Measurements from ENCODE around the gene CHURC1. TPM values are rescaled to one million over a fixed set of nuclear protein-coding genes. Genes with fewer than 3 reads are reported as not detected.

Gene CHURC1
- total and polyA plus RNA-seq, 2 donors (not counting 1 experiment from before 2014, with no cell fraction given), result 29.7 to 77.1 TPM

- H3K27me3 ChIP-seq (replicated peaks in 1 of 4; ENCODE audit: control extremely low read depth in 1 of 4, control insufficient read depth in 3 of 4, insufficient read depth in 4 of 4, low read length in 3 of 4), result no peaks in the 10 kb centered on the region
- Mint-ChIP-seq H3K4me3 (no peak overlapping the region), H3K27ac (no peak overlapping the region), H3K9me3 (ENCODE audit: insufficient read depth) (no peaks in the 10 kb centered on the region), H3K27me3 (no peaks in the 10 kb centered on the region), H3K4me1 (peaks cover 7% of the 10 kb centered on the region)
- no peak for ATAC-seq (ENCODE audit: low read depth)
- WGBS (ENCODE audit: insufficient coverage), result 83% methylated on average over 1 of the region's 7 CpGs
- DNase-seq, result no peak
- POLR2A ChIA-PET, result no interaction called here
- no peaks in the 10 kb centered on the region for H3K9me3 ChIP-seq (ENCODE audit: control extremely low read depth in 1 of 3, control insufficient read depth in 2 of 3, insufficient read depth in 1 of 3, low read length in 2 of 3)
- no peaks in the 10 kb centered on the region for H3K79me2 ChIP-seq (ENCODE audit: control insufficient read depth, insufficient read depth, low read length)
- intact Hi-C loops (cut with micrococcal nuclease), result no loop called here
- CTCF ChIA-PET, result interaction anchor here (1.1 kb wide), 2 partner anchors 9 to 29 kb away, joined by 3 to 4 read pairs; no protein-coding TSS in a partner anchor
- no peaks in the 10 kb centered on the region for H4K20me1 ChIP-seq (ENCODE audit: control insufficient read depth, insufficient read depth, low read length, poor library complexity, severe bottlenecking)
- H3K4me2 ChIP-seq (replicated peaks; ENCODE audit: low read depth, low read length, poor library complexity, severe bottlenecking), result peak overlapping the region; percentile 29
- peaks cover 0 to 9% of the 10 kb centered on the region in 2 donors for H3K4me1 ChIP-seq (ENCODE audit: control insufficient read depth in 2 of 2, insufficient read depth in 2 of 2, low read length in 2 of 2)
- H3K9ac ChIP-seq (ENCODE audit: low read length), result no peak overlapping the region
- H3K4me3 ChIP-seq (ENCODE audit: control extremely low read depth in 1 of 5, extremely low read depth in 1 of 5, insufficient read depth in 1 of 5, low read depth in 2 of 5, low read length in 4 of 5), result no peak overlapping the region
- no peak overlapping the region for H2AFZ ChIP-seq (ENCODE audit: insufficient read depth, low read depth, low read length, poor library complexity, severe bottlenecking)
- no peaks in the 10 kb centered on the region for H3K36me3 ChIP-seq (replicated peaks in 1 of 2; ENCODE audit: control extremely low read depth in 1 of 2, control insufficient read depth in 1 of 2, extremely low read depth in 1 of 2, insufficient read depth in 2 of 2, low read length in 1 of 2)
- peak overlapping the region in 1 of 2 donors; percentile 7 for H3K27ac ChIP-seq (ENCODE audit: low read length in 2 of 2)
- TF ChIP-seq EZH2 (IDR thresholded peaks at IDR 0.05; ENCODE audit: borderline replicate concordance, insufficient read depth, low read depth, low read length, poor library complexity, severe bottlenecking) (no peak), CTCF (IDR thresholded peaks at IDR 0.05) (no peak)
These were observed 38.5 kb downstream of the CHURC1 start for GRCh38 chr14:64952598-64953309.

GRCh38 chr14:64953310-64953654, 39.0 kb downstream of the CHURC1 start:
- DNase-seq, result no peak
- Histone ChIP-seq H4K20me1 (ENCODE audit: control insufficient read depth, insufficient read depth, low read length, poor library complexity, severe bottlenecking) (no peaks in the 10 kb centered on the region), H3K4me2 (replicated peaks; ENCODE audit: low read depth, low read length, poor library complexity, severe bottlenecking) (no peak overlapping the region), H3K4me3 (ENCODE audit: control extremely low read depth in 1 of 5, extremely low read depth in 1 of 5, insufficient read depth in 1 of 5, low read depth in 2 of 5, low read length in 4 of 5) (no peak overlapping the region), H3K9ac (ENCODE audit: low read length) (no peak overlapping the region), H2AFZ (ENCODE audit: insufficient read depth, low read depth, low read length, poor library complexity, severe bottlenecking) (no peak overlapping the region), H3K27me3 (replicated peaks in 1 of 4; ENCODE audit: control extremely low read depth in 1 of 4, control insufficient read depth in 3 of 4, insufficient read depth in 4 of 4, low read length in 3 of 4) (no peaks in the 10 kb centered on the region), H3K4me1 (ENCODE audit: control insufficient read depth in 2 of 2, insufficient read depth in 2 of 2, low read length in 2 of 2) (peaks cover 0 to 9% of the 10 kb centered on the region in 2 donors), H3K9me3 (ENCODE audit: control extremely low read depth in 1 of 3, control insufficient read depth in 2 of 3, insufficient read depth in 1 of 3, low read length in 2 of 3) (no peaks in the 10 kb centered on the region), H3K79me2 (ENCODE audit: control insufficient read depth, insufficient read depth, low read length) (no peaks in the 10 kb centered on the region), H3K36me3 (replicated peaks in 1 of 2; ENCODE audit: control extremely low read depth in 1 of 2, control insufficient read depth in 1 of 2, extremely low read depth in 1 of 2, insufficient read depth in 2 of 2, low read length in 1 of 2) (no peaks in the 10 kb centered on the region), H3K27ac (ENCODE audit: low read length in 2 of 2) (no peak overlapping the region)
- no peaks in the 10 kb centered on the region for H3K27me3 Mint-ChIP-seq
- H3K9me3 Mint-ChIP-seq (ENCODE audit: insufficient read depth), result no peaks in the 10 kb centered on the region
- H3K27ac Mint-ChIP-seq, result no peak overlapping the region
- ATAC-seq (ENCODE audit: low read depth), result no peak
- CTCF ChIA-PET, result interaction anchor here (1.1 kb wide), 2 partner anchors 9 to 28 kb away, joined by 3 to 4 read pairs; no protein-coding TSS in a partner anchor
- POLR2A ChIA-PET, result no interaction called here
- TF ChIP-seq EZH2 (IDR thresholded peaks at IDR 0.05; ENCODE audit: borderline replicate concordance, insufficient read depth, low read depth, low read length, poor library complexity, severe bottlenecking) (no peak), CTCF (IDR thresholded peaks at IDR 0.05) (no peak)
- intact Hi-C loops (cut with micrococcal nuclease), result no loop called here
- H3K4me1 Mint-ChIP-seq, result peaks cover 7% of the 10 kb centered on the region
- no peak overlapping the region for H3K4me3 Mint-ChIP-seq
- WGBS (ENCODE audit: insufficient coverage), result 96% methylated on average over 8 of the region's 8 CpGs

All from B cell (primary cell).